Lower leg skin (tissue), 4 donors: ENCODE results near the gene YPEL1. TPM values are rescaled to one million over a fixed set of nuclear protein-coding genes. Genes with fewer than 3 reads are reported as not detected.

Experiments
- DNase-seq, 2 donors: peaks; one replicate each; pipeline ENCODE4 v3.0.0-alpha.2; 2019; ENCODE audit warnings: low spot score in 2 of 2
- H3K4me3 ChIP-seq: fragments of 200-600 bp; sonication (generic); 2 replicates; pipeline ENCODE4 v1.5.1; 2017; ENCODE audit warnings: mild to moderate bottlenecking, low read depth; ENCODE audit not compliant: poor library complexity, severe bottlenecking
- POLR2A ChIP-seq, 2 donors: fragments of 450-650 bp; IDR thresholded peaks; one replicate each; pipeline ENCODE4 v1.6.1; 2016 to 2017; ENCODE audit warnings: antibody characterized with exemption in 2 of 2, mild to moderate bottlenecking in 1 of 2, moderate library complexity in 1 of 2
- WGBS, 2 donors: methylation state at CpG; one replicate each; pipeline ENCODE4 v1.1.5; 2018; 5-methylcytosine and 5-hydroxymethylcytosine counted together
- intact Hi-C: fragments of 100-400 bp; cut with DNase I; formaldehyde crosslinking; loops from one replicate; pipeline ENCODE4 v1.15.0; 2023; ENCODE audit warnings: low total_unique reads
- total RNA-seq, 4 donors: library from RNA; depleted of rRNA; stranded (reverse); fragments of >200 nt; gene quantifications; one replicate each; pipeline ENCODE4 v1.1.0, GENCODE V29; 2016
- TF ChIP-seq, protein P1 (sequence below), 3 donors: fragments of 450-650 bp; IDR thresholded peaks; one replicate each; pipeline ENCODE4 v1.5.1; 2016; ENCODE audit warnings: antibody characterized with exemption in 3 of 3, mild to moderate bottlenecking in 3 of 3, moderate library complexity in 2 of 3

The YPEL1 gene
- total RNA-seq, 4 donors from 2014 or later, result 1.9 to 5.4 (median 2.8) TPM

DNA sequence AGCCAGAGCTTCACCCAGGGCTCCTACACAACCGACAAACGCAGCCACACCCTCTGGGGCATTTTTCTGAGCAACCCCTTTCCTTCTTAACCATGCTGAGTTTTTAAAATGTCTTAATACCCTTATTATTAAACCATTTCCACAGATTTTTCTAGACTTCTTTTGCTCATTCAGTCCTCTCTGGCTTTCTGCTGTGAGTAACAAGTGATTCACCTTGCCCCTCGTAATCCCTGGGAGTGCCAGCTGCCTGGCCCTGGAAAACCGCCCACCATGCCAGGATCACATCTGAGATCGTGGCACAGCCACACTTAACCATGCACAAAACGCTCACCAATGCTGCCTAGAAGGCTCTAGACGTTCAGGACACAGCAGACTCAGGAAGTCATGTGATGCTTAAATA is 25.4 kb downstream of the YPEL1 start:
- no peak for TF ChIP-seq POLR2A (IDR thresholded peaks at IDR 0.05)
- 70 to 84% methylated on average over 7 of the region's 7 CpGs for WGBS, 2 donors
- no peak for DNase-seq
- no peak overlapping the region for H3K4me3 ChIP-seq
- intact Hi-C loops, result loop anchor here (5.0 kb wide), 1 partner anchor 242 kb away; the partner anchor contains the start of gene PPM1F

DNA sequence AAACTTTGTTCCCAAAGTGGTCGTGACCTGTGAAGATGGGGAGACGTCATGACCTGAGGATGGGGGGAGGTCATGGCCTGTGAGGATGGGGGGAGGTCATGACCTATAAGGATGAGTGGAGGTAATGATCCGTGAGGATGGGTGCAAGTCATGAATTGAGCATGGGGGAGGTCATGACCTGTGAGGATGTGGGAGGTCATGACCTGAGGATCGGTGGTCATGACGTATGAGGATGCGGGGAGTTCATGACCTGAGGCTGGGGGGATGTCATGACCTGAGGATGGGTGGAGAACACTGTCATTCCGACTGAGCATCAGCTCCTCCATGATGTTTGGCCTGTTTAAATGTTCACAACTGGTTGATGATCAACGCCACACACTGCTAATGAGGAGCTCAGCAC is 25.9 kb downstream of the YPEL1 start:
- no peak overlapping the region for H3K4me3 ChIP-seq
- no peak for DNase-seq
- no peak for TF ChIP-seq POLR2A (IDR thresholded peaks at IDR 0.05)
- TF ChIP-seq, protein P1, sequence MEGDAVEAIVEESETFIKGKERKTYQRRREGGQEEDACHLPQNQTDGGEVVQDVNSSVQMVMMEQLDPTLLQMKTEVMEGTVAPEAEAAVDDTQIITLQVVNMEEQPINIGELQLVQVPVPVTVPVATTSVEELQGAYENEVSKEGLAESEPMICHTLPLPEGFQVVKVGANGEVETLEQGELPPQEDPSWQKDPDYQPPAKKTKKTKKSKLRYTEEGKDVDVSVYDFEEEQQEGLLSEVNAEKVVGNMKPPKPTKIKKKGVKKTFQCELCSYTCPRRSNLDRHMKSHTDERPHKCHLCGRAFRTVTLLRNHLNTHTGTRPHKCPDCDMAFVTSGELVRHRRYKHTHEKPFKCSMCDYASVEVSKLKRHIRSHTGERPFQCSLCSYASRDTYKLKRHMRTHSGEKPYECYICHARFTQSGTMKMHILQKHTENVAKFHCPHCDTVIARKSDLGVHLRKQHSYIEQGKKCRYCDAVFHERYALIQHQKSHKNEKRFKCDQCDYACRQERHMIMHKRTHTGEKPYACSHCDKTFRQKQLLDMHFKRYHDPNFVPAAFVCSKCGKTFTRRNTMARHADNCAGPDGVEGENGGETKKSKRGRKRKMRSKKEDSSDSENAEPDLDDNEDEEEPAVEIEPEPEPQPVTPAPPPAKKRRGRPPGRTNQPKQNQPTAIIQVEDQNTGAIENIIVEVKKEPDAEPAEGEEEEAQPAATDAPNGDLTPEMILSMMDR (IDR thresholded peaks at IDR 0.05), result no peak
- WGBS, 2 donors, result 85 to 88% methylated on average over 8 of the region's 8 CpGs
- intact Hi-C loops, result loop anchor here (5.0 kb wide), 1 partner anchor 243 kb away; the partner anchor contains the start of gene PPM1F

DNA sequence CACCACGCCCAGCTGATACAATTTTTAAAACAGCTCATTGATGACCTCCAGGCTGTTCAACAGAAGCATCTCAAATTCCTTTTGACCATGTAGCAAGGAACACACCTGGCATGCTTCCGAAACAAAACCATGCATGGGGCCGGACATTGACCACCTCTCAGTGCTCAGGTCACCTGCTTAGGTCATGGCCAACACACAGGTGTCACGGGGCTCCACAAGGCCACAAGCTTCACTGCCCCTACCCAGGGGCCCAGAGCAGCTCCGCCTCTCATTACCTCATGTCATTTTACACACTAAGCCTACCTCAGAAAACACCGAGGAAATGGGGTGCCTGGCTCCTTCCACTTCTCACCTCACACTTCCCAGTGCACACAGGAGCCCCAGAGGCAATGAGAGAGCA is 26.6 kb downstream of the YPEL1 start:
- 93 to 97% methylated on average over 6 of the region's 6 CpGs for WGBS, 2 donors
- no peak for TF ChIP-seq POLR2A (IDR thresholded peaks at IDR 0.05)
- intact Hi-C loops, result no loop called here
- no peak for DNase-seq
- no peak overlapping the region for H3K4me3 ChIP-seq

DNA sequence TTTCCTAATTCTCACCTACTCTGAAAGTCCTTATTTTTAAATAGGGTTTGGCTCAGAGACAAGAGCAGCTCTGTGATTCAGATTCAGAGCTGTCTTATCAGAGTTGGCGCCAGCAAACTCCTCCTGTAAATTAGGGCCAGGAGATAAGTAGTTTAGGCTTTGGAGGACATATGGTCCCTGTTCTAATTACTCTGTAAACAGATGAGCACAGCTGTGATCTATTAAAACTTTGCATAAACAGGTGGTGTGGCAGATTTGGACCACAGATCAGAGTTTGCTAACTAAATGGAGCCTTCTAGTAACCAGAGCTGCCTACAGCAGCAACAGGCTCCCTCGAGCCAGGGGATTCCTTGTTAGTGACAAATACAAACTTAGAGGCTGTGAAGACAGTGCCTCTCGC is 27.9 kb downstream of the YPEL1 start:
- H3K4me3 ChIP-seq, result no peak overlapping the region
- DNase-seq, result no peak
- intact Hi-C loops, result no loop called here
- 72 to 73% methylated on average over 3 of the region's 3 CpGs for WGBS, 2 donors
- TF ChIP-seq, protein P1 (IDR thresholded peaks at IDR 0.05), result no peak
- no peak for TF ChIP-seq POLR2A (IDR thresholded peaks at IDR 0.05)

DNA sequence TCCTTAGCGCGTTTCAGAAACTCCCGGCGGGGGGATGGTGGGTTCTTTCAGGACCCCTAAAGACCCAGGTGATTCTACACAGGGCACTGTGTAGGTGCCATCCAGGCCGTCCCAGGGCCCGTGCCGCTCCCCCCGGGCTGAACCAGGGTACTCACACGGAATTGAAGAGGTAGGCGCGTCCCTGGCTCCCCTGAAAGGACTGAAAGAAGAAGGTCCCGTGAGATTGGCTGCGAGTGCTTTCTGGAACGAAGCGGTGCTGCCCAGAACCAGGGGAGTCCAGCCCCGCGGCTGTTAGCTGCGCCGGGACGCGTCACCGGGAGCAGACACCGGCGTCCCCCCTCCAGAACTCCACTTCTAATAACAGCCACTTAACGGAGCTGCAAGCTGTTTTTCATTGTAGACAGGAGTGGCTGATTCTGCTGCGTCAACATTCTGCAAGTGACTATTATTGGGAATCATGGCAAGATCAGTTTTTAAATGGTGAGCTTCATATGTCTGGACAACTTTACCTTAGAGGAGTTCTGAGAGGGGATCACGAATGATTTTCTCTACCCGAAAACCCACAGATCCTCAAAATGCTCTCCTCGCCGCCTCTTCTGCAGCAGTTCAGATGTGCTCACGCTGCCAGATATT is 31.8 kb downstream of the YPEL1 start:
- H3K4me3 ChIP-seq, result no peak overlapping the region
- TF ChIP-seq, protein P1 (IDR thresholded peaks at IDR 0.05), result no peak
- no peak for TF ChIP-seq POLR2A (IDR thresholded peaks at IDR 0.05)
- no peak for DNase-seq

DNA sequence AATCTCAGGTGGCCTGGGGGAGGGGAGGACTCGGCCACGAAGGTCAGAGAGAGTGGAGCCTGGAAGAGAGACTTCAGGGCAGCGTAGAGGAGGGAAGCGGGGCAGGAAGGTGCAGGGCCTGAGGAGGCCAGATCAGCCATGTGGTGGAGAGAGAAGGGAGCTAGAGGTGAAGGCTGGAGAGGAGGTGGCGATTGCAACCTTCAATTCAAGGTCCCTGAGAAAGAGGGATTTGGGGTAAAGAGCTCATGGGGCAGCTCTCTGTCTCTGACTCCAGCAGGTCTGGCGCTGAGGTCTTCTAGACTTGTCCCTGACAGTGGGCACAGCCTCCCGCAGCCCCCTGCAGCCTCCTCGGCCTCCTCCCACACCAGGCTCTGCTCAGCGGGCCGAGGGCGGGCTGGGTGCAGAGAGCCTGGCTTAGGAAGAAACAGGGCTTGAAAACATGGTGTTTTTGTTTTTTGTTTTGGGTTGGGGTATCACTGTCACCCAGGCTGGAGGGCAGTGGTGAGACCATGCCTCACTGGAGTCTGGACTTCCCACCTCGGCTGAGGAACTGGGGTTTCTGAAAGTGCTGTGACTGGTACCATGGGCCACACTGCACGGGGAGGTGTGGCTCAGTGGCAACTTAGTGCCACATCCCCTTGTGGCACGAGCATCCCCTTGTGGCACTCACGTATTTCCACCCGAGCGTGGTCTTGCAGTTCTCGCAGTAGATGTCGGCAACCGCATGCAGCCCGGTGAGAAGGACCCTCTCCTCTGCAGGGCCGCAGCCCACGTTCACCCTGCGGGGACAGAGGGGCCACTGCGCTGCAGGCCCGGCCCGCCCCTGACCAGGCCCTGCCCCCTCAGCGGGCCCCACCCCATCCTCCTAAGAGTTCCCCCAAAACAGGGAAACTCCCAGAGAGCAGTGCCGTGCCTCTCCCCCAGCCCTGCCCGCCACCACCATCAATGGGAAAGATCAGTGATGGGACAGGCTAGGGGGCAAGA is 32.6 kb downstream of the YPEL1 start:
- WGBS, 2 donors, result 90 to 91% methylated on average over 25 to 30 of the region's 30 CpGs
- intact Hi-C loops, result no loop called here
- no peak for TF ChIP-seq POLR2A (IDR thresholded peaks at IDR 0.05)
- TF ChIP-seq, protein P1 (IDR thresholded peaks at IDR 0.05), result no peak
- DNase-seq, result no peak
- H3K4me3 ChIP-seq, result no peak overlapping the region

More for the DNA sequence above, 31.8 kb downstream of the YPEL1 start:
- 84 to 86% methylated on average over 30 to 31 of the region's 31 CpGs for WGBS, 2 donors
- intact Hi-C loops, result no loop called here
